HG02970 (cell line): Measurements from ENCODE around the gene PPP1R10.
"Not testable (repeated sequence)": the region's sequence is repeated elsewhere in the genome, so short reads cannot be mapped to it uniquely, and the experiment has no call there.

ENCODE experiments used
- ATAC-seq: cut with Tn5 transposase; IDR thresholded peaks from one replicate; pipeline ENCODE4 v1.9.1; 2021; ENCODE audit warnings: mild to moderate bottlenecking, moderate library complexity, moderate number of reproducible peaks; ENCODE audit not compliant: unreplicated experiment, low FRiP score

The PPP1R10 gene

GRCh38 chr6:30600451-30600961, 16.5 kb downstream of the PPP1R10 start:
- ATAC-seq: no peak

GRCh38 chr6:30599625-30600324, 17.3 kb downstream of the PPP1R10 start:
- ATAC-seq: no peak

DNA sequence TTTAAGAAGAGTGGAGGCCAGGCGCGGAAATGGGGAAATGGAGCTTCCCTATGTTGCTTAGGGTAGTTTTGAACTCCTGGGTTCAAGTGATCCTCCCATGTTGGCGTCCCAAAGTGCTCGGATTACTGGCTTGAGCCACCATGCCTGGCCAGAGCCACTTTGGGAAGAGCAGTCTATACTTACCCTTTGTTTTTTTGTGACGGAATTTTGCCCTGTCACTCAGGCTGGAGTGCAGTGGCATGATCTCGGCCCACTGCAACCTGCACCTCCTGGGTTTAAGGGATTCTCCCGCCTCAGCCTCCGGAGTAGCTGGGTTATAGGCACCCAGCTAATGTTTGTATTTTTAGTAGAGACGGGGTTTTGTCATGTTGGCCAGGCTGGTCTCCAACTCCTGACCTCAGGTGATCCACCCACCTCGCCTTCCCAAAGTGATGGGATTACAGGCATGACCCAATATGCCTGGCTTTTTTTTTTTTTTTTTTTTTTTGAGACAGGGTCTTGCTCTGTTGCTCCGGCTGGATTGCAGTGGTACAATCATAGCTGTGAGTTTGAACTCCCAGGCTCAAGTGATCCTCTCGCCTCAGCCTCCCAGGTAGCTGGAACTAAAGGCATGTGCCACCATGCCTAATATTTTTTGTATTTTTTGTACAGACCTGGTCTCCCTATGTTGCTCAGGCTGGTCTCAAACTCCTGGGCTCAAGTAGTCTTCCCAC, 18.0 kb downstream of the PPP1R10 start:
- ATAC-seq: no peak

- not testable (repeated sequence) for ATAC-seq
Measured at GRCh38 chr6:30597315-30598144, 19.5 kb downstream of the PPP1R10 start.

DNA sequence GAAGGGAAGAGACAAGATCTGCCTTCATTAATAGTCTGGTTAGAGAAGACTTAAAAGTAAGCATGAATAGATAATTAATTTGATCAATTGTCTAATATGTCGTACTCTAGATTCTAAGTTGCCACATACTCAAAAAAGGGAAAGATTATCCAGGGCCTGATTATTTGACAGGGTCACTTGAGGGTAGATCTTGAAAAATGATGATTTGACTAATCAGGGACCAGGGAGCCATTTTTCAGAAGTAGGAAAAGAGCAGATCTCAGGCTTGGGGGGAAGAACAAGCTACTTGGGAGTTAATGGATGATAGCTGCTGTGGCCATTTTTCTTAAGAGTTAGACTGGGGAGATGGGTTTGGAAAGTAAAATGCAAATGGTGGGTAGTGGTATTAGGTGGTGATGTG, 24.8 kb downstream of the PPP1R10 start:
- no peak for ATAC-seq

- no peak for ATAC-seq
Measured at GRCh38 chr6:30591008-30591407, 26.0 kb downstream of the PPP1R10 start.

- no peak for ATAC-seq
Measured at GRCh38 chr6:30590509-30590908, 26.5 kb downstream of the PPP1R10 start.

GRCh38 chr6:30589754-30590358, 27.2 kb downstream of the PPP1R10 start:
- ATAC-seq: no peak

GRCh38 chr6:30583921-30584320, 33.1 kb downstream of the PPP1R10 start:
- no peak for ATAC-seq

- ATAC-seq: no peak
Measured at GRCh38 chr6:30578051-30578450, 39.0 kb downstream of the PPP1R10 start.

- ATAC-seq: no peak
Measured at GRCh38 chr6:30573113-30573512, 43.9 kb downstream of the PPP1R10 start.

GRCh38 chr6:30572148-30572547, 44.9 kb downstream of the PPP1R10 start:
- no peak for ATAC-seq

GRCh38 chr6:30571762-30572082, 45.3 kb downstream of the PPP1R10 start:
- no peak for ATAC-seq

DNA sequence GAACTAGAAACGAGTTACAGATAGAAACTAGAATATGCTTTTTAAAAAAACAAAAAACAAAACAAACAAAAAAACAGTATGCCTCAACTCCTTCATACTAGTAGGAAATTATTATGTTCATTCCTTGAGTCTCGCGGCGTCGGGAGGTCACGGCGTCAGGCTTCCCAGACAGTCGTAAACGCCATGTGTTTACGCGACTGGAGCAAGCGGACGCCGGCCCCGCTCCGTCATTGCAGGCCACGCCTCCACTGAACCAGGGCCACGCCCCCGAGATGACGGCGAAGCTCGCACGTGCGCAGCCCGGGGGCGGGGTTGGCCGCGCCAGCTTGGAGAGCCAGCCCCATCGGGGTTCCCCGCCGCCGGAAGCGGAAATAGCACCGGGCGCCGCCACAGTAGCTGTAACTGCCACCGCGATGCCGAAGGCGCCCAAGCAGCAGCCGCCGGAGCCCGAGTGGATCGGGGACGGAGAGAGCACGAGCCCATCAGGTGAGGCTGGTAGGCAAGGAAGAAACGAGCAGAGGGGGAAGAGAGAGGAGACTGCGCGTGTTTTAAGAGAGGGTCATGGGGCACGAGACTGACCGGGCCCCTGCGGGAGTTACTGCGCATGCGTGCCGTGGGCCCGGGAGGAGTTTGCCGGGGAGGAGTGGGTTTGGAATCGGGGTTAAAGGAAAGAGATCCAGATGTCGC, 45.8 kb downstream of the PPP1R10 start, which contains the start of gene ABCF1:
ABCF1 (plus strand) TSS at position 368 of the 687 bp plus-strand sequence; CDS start at position 414, 46 bp downstream.
- peak; percentile 94 for ATAC-seq

DNA sequence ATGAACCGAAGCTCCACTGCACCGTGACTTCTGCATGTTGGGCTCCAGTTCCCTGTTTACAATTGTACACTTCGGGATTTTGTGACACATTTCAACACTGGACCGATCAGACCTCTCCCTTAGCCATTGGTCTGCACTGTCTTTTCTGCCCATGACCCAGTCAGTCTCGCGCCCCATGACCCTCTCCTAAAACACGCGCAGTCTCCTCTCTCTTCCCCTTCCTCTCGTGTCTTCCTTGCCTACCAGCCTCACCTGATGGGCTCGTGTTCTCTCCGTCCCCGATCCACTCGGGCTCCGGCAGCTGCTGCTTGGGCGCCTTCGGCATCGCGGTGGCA, 46.3 kb downstream of the PPP1R10 start:
- ATAC-seq: peak; percentile 21

GRCh38 chr6:30570263-30570662, 46.8 kb downstream of the PPP1R10 start:
- no peak for ATAC-seq

- no peak for ATAC-seq
Measured at GRCh38 chr6:30568245-30568644, 48.8 kb downstream of the PPP1R10 start.

DNA sequence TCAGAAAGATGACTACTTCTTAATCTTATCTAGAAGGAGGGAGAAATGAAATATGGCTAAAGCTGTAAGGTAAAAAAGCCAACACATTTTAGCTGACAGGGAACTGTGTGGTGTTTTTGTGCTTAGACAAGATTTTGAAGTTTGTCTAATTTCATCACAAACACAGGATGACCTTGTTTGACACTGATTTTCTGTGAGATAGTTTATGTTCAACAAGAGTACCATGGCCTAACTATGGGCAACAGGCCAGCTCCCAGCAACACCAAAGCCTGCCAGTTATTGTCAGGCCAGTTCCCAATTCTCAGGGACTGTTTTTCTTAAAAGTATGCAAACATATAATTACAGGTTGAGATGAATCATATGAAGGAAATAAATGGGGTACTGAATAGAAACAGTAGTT, 51.3 kb downstream of the PPP1R10 start:
- ATAC-seq: no peak

DNA sequence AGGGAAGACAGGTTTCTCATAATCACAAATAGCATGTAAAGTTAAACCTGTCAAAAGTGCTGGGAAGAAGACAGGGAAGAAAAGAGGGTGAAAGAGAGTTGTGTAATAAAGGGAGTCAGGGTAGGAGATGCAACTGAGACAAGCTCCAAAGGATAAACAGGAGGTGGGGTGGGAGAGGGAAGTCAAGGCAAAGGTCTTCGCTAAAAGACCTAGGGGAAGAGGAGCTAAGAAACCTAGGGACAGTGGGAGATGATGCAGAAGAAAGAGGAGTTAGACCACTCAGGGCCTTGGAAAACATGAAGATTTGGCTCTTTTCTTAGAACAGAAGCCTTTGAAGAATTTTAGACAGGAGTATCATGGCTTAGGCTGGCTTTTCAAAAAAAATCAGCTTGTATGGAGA, 52.9 kb downstream of the PPP1R10 start:
- no peak for ATAC-seq
